ENCODE data around the gene SREBF1. TPM values are rescaled to one million over a fixed set of nuclear protein-coding genes. Genes with fewer than 3 reads are reported as not detected.

Gene SREBF1
- total and polyA plus RNA-seq, 2 of the 8 experiments (the other 6 are each of a cell fraction or from before 2014, with no cell fraction given) = 28.6 to 70.8 TPM

- no peak for TF ChIP-seq CHD7 (IDR thresholded peaks at IDR 0.05; ENCODE audit: insufficient replicate concordance, low read length)
- TF ChIP-seq ZNF274 (IDR thresholded peaks at IDR 0.05; ENCODE audit: borderline replicate concordance, extremely low read depth, low read length) = no peak
- TF ChIP-seq ATF2 (IDR thresholded peaks at IDR 0.05; ENCODE audit: low read length) = no peak
- no peak for TF ChIP-seq TEAD4 (IDR thresholded peaks at IDR 0.05; ENCODE audit: low read depth, low read length)
These were observed 12.5 kb downstream of the SREBF1 start (continued) for GRCh38 chr17:17824119-17824782.
